Colonic mucosa (tissue), 4 donors: ENCODE measurements around the gene IRS1. TPM values are rescaled to one million over a fixed set of nuclear protein-coding genes. Genes with fewer than 3 reads are reported as not detected.

ENCODE experiments used
- DNase-seq: peaks from one replicate; pipeline ENCODE4 v3.0.0-alpha.2; 2020
- H3K27ac ChIP-seq: fragments of 200-600 bp; one replicate; pipeline ENCODE4 v1.8.0; 2021
- H3K27me3 ChIP-seq: fragments of 200-600 bp; one replicate; pipeline ENCODE4 v1.8.0; 2021
- H3K36me3 ChIP-seq: fragments of 200-600 bp; one replicate; pipeline ENCODE4 v1.8.0; 2021
- H3K4me1 ChIP-seq: fragments of 200-600 bp; one replicate; pipeline ENCODE4 v1.8.0; 2021; ENCODE audit warnings: mild to moderate bottlenecking
- H3K4me3 ChIP-seq: fragments of 200-600 bp; one replicate; pipeline ENCODE4 v1.8.0; 2021
- H3K9ac ChIP-seq, 2 donors: one replicate each; pipeline ENCODE4 v1.7.0; 2013; ENCODE audit warnings: control low read depth in 2 of 2, low read depth in 2 of 2, low read length in 2 of 2
- H3K9me3 ChIP-seq: fragments of 200-600 bp; one replicate; pipeline ENCODE4 v1.8.0; 2021
- intact Hi-C: fragments of 100-400 bp; cut with DNase I; formaldehyde crosslinking; loops from one replicate; pipeline ENCODE4 v1.14.1; 2022
- total RNA-seq, 2 donors: library from RNA; stranded (reverse); fragmentation: NEBNext Ultra II Directional in 1 of 2; extraction: Animal tissue kit (Norgen Biotek cat#: 25700) in 1 of 2; gene quantifications; one replicate each; pipeline ENCODE4 v1.2.1, GENCODE V29; 2021
- TF ChIP-seq, protein P1 (sequence below): fragments of 200-600 bp; IDR thresholded peaks from one replicate; pipeline ENCODE4 v1.8.0; 2022; ENCODE audit warnings: antibody characterized with exemption, mild to moderate bottlenecking
- donor health status: healthy.
- donor health status: DM: no; HTN: no; CAD: no.
- donor health status: DM: no; HTN: no; CAD: no.

The IRS1 gene
- total RNA-seq, 2 donors from 2014 or later = 9.5 to 17.4 TPM

GRCh38 chr2:226721541-226721940 lies 78.1 kb downstream of the IRS1 start:
- TF ChIP-seq, protein P1, sequence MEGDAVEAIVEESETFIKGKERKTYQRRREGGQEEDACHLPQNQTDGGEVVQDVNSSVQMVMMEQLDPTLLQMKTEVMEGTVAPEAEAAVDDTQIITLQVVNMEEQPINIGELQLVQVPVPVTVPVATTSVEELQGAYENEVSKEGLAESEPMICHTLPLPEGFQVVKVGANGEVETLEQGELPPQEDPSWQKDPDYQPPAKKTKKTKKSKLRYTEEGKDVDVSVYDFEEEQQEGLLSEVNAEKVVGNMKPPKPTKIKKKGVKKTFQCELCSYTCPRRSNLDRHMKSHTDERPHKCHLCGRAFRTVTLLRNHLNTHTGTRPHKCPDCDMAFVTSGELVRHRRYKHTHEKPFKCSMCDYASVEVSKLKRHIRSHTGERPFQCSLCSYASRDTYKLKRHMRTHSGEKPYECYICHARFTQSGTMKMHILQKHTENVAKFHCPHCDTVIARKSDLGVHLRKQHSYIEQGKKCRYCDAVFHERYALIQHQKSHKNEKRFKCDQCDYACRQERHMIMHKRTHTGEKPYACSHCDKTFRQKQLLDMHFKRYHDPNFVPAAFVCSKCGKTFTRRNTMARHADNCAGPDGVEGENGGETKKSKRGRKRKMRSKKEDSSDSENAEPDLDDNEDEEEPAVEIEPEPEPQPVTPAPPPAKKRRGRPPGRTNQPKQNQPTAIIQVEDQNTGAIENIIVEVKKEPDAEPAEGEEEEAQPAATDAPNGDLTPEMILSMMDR = no peak
- DNase-seq = no peak
- H3K27me3 ChIP-seq = no peaks in the 10 kb centered on the region
- no peak overlapping the region for H3K9ac ChIP-seq
- intact Hi-C loops = no loop called here
- H3K36me3 ChIP-seq = no peaks in the 10 kb centered on the region
- H3K4me1 ChIP-seq = no peaks in the 10 kb centered on the region
- H3K9me3 ChIP-seq = no peaks in the 10 kb centered on the region
- no peak overlapping the region for H3K27ac ChIP-seq
- H3K4me3 ChIP-seq = no peak overlapping the region

DNA sequence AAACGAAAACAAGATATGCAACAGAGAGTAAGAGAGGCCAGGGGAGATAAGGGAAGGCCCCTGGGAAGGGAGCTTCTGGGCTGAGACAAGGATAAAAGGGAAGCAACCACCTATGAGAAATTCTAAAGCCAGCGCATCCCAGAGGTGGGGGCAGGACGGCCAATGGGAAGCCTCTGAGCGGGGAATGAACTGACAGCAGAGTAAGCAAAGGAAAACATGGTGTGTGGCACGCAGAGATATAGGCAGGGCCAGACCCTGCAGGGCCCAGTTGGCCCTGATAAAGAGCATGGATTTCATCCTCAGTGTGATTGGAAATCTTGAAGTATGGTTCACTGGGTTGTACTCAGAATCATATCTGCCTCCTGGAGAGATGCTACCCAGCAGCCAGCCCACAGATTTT lies 78.7 kb downstream of the IRS1 start:
- intact Hi-C loops = no loop called here
- TF ChIP-seq, protein P1 = no peak

GRCh38 chr2:226717719-226718118 lies 81.9 kb downstream of the IRS1 start:
- intact Hi-C loops = no loop called here
- TF ChIP-seq, protein P1 = no peak
- no peaks in the 10 kb centered on the region for H3K4me1 ChIP-seq
- no peaks in the 10 kb centered on the region for H3K36me3 ChIP-seq
- H3K4me3 ChIP-seq = no peak overlapping the region
- H3K9me3 ChIP-seq = no peaks in the 10 kb centered on the region
- DNase-seq = no peak
- H3K27me3 ChIP-seq = no peaks in the 10 kb centered on the region
- H3K9ac ChIP-seq = no peak overlapping the region
- H3K27ac ChIP-seq = no peak overlapping the region

More for the DNA sequence above, 78.7 kb downstream of the IRS1 start:
- DNase-seq = no peak
- Histone ChIP-seq H3K36me3 (no peaks in the 10 kb centered on the region), H3K9me3 (no peaks in the 10 kb centered on the region), H3K27ac (no peak overlapping the region), H3K4me1 (no peaks in the 10 kb centered on the region), H3K4me3 (no peak overlapping the region), H3K27me3 (no peaks in the 10 kb centered on the region), H3K9ac (no peak overlapping the region)

DNA sequence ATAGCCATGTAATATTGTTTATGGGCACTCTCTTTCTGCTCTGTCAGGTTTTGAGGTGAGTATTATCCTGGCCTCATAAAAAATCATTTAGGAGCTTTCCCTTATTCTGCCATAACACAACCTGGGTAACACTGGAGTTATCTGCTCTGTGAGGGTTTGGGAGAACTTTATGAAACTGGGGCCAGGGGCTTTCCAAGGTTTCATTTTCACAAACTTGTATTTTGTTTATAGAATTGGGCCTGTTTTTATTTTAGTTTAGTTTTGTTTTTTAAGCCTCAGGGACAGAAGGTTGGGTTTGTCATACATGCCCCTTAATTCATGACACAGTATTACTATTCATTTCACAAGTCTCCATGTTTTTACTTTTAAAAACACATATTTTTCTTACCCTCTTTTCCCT lies 83.5 kb downstream of the IRS1 start:
- no peak overlapping the region for H3K27ac ChIP-seq
- intact Hi-C loops = no loop called here
- TF ChIP-seq, protein P1 = no peak

DNA sequence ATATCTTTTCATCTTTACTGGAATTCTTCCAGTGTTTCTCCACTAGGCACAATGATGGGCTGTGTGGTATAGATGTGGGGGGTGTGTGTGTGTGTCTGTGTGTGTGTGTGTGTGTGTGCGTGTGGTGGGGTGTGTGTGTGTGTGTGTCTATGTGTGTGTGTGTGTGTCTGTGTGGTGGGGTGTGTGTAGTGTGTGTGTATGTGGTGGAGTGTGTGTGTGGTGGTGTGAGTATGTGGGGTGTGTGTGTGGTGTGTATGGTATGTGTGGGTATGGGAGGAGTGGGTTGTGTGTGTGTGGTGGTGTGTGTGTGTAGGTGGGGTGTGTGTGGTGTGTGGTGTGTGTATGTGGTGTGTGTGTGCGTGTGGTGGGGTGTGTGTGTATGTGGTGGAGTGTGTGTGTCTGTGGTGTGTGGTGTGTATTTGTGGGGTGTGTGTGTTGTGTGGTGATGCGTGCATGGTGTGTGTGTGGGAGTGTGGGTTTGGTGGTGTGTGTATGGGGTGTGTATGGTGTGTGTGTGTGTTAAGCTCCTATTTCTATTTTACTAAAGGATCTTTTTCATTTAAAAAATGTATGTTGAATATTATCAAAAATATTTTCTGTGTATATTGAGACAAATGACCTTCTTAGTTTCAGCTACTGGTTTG lies 84.2 kb downstream of the IRS1 start:
- Histone ChIP-seq H3K36me3 (no peaks in the 10 kb centered on the region), H3K27ac (no peak overlapping the region), H3K27me3 (no peaks in the 10 kb centered on the region), H3K9ac (no peak overlapping the region), H3K4me3 (no peak overlapping the region), H3K4me1 (no peaks in the 10 kb centered on the region), H3K9me3 (no peaks in the 10 kb centered on the region)
- DNase-seq = no peak
- TF ChIP-seq, protein P1 = no peak
- intact Hi-C loops = no loop called here

More for the DNA sequence above, 83.5 kb downstream of the IRS1 start:
- no peaks in the 10 kb centered on the region for H3K9me3 ChIP-seq
- no peaks in the 10 kb centered on the region for H3K36me3 ChIP-seq
- H3K4me1 ChIP-seq = no peaks in the 10 kb centered on the region
- no peak for DNase-seq
- no peak overlapping the region for H3K9ac ChIP-seq
- no peak overlapping the region for H3K4me3 ChIP-seq
- H3K27me3 ChIP-seq = no peaks in the 10 kb centered on the region
